ENCODE results near the gene RAD51B. TPM values are rescaled to one million over a fixed set of nuclear protein-coding genes. Genes with fewer than 3 reads are reported as not detected.

RAD51B gene
- total and polyA plus RNA-seq, 9 of the 15 experiments (the other 6 are each of a cell fraction or from before 2014, with no cell fraction given), result 8.5 to 17.3 (median 11.3) TPM

GRCh38 chr14:68391311-68392014, 571.9 kb downstream of the RAD51B start:
- no peaks in the 10 kb centered on the region for H3K9me1 ChIP-seq (ENCODE audit: control insufficient read depth, insufficient read depth, low read length)
- in situ Hi-C loops (cut with MboI) (no loop called here), intact Hi-C loops (cut with micrococcal nuclease) (no loop called here)
- no peaks in the 10 kb centered on the region for H4K20me1 ChIP-seq (replicated peaks; ENCODE audit: control insufficient read depth, insufficient read depth, low read length)
- H3K79me2 ChIP-seq (ENCODE audit: control insufficient read depth, insufficient read depth, low read length), result no peaks in the 10 kb centered on the region
- BruUV-seq (replicated peaks), result no TSS peak
- ChIA-PET CTCF (ENCODE audit: low intra/inter-chr PET ratio) (no interaction called here), POLR2A (interaction anchor here (0.7 to 1.3 kb wide), 3 partner anchors 9 to 86 kb away, joined by 3 read pairs; no protein-coding TSS in a partner anchor)
- no peak for ATAC-seq
- no peak for DNase-seq (ENCODE audit: extremely low read depth in 1 of 4, low spot score in 3 of 4)
- 50% methylated on average over 4 of the region's 4 CpGs for WGBS (ENCODE audit: insufficient coverage, low coverage, missing lambda C conversion rate)
- no peak overlapping the region for H3K4me2 ChIP-seq (ENCODE audit: insufficient read depth, low read length)
- no peaks in the 10 kb centered on the region for H3K9me3 ChIP-seq (replicated peaks; ENCODE audit: control insufficient read depth, insufficient read depth, low read depth, low read length)
- no peaks in the 10 kb centered on the region for H3K36me3 ChIP-seq (ENCODE audit: control insufficient read depth, insufficient read depth, low read length)
- no peak overlapping the region for H3K4me3 ChIP-seq
- no peak overlapping the region for H3K27ac ChIP-seq (ENCODE audit: extremely low read depth, low read depth, low read length)
- no peaks in the 10 kb centered on the region for H3K4me1 ChIP-seq (replicated peaks in 1 of 2; ENCODE audit: control insufficient read depth in 2 of 2, insufficient read depth in 2 of 2, low read length in 2 of 2)
- no peak for FAIRE-seq
- H3K9ac ChIP-seq (ENCODE audit: insufficient read depth in 1 of 2, low read depth in 2 of 2, low read length in 2 of 2), result no peak overlapping the region
- H3K27me3 ChIP-seq (ENCODE audit: control insufficient read depth in 2 of 2, insufficient read depth in 2 of 2, low read length in 2 of 2), result no peaks in the 10 kb centered on the region
- H2AFZ ChIP-seq (ENCODE audit: low read depth, low read length), result no peak overlapping the region
- TF ChIP-seq, protein P1, sequence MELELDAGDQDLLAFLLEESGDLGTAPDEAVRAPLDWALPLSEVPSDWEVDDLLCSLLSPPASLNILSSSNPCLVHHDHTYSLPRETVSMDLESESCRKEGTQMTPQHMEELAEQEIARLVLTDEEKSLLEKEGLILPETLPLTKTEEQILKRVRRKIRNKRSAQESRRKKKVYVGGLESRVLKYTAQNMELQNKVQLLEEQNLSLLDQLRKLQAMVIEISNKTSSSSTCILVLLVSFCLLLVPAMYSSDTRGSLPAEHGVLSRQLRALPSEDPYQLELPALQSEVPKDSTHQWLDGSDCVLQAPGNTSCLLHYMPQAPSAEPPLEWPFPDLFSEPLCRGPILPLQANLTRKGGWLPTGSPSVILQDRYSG (tag; conservative IDR thresholded peaks at IDR 0.05; ENCODE audit: low read depth), result no peak
- no peak for TF ChIP-seq SRSF3 (IDR thresholded peaks at IDR 0.05; ENCODE audit: insufficient read depth, low read length)
- no peak for TF ChIP-seq SMARCB1 (IDR thresholded peaks at IDR 0.05; ENCODE audit: insufficient read length, low read depth)
- TF ChIP-seq SLC30A9 (CRISPR knock-in tag; IDR thresholded peaks at IDR 0.05), result no peak
- TF ChIP-seq, protein P2, sequence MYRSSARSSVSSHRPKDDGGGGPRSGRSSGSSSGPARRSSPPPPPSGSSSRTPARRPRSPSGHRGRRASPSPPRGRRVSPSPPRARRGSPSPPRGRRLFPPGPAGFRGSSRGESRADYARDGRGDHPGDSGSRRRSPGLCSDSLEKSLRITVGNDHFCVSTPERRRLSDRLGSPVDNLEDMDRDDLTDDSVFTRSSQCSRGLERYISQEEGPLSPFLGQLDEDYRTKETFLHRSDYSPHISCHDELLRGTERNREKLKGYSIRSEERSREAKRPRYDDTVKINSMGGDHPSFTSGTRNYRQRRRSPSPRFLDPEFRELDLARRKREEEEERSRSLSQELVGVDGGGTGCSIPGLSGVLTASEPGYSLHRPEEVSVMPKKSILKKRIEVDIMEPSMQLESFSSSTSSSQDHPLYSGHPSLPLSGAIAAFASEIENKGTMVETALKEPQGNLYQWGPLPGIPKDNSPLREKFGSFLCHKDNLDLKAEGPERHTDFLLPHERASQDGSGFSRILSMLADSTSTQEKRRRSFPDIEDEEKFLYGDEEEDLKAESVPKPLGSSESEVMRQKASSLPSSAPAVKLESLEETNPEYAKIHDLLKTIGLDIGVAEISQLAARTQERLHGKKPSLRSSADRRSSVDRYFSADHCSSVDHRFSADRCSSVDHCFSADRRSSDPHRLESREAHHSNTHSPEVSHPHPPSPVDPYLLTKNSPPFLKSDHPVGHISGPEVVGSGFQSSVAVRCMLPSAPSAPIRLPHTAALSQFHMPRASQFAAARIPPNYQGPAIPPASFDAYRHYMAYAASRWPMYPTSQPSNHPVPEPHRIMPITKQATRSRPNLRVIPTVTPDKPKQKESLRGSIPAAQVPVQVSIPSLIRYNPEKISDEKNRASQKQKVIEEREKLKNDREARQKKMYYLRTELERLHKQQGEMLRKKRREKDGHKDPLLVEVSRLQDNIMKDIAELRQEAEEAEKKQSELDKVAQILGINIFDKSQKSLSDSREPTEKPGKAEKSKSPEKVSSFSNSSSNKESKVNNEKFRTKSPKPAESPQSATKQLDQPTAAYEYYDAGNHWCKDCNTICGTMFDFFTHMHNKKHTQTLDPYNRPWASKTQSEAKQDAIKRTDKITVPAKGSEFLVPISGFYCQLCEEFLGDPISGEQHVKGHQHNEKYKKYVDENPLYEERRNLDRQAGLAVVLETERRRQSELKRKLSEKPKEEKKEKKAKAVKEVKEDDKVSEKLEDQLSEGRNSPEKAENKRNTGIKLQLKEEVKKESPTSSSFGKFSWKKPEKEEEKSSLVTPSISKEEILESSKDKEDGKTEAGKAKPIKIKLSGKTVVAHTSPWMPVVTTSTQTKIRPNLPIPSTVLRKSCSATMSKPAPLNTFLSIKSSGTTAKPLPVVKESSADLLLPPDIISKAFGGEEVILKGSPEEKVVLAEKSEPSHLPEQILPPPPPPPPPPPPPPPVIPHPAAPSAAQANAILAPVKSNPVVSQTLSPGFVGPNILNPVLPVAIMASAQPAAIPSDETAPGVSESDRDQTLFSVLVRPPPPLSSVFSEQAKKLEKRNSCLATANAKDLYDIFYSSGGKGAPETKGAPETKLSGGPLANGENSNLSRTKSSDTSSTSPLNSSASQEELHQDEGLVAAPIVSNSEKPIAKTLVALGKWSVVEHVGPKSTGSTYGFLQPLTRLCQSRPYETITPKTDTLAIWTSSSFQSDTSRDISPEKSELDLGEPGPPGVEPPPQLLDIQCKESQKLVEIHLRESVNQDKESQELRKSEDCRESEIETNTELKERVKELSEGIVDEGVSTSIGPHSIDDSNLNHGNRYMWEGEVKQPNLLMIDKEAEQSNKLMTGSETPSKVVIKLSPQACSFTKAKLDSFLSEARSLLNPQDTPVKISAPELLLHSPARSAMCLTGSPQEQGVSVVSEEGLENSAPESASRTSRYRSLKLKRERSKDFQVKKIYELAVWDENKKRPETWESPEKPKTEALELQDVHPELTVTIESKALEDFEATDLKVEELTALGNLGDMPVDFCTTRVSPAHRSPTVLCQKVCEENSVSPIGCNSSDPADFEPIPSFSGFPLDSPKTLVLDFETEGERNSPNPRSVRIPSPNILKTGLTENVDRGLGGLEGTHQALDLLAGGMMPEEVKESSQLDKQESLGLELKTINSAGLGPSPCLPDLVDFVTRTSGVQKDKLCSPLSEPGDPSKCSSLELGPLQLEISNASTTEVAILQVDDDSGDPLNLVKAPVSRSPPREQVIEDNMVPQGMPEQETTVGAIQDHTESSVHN (IDR thresholded peaks at IDR 0.05; ENCODE audit: borderline replicate concordance in 1 of 2, low read depth in 1 of 2), result no peak
- TF ChIP-seq RBM14 (IDR thresholded peaks at IDR 0.05; ENCODE audit: borderline replicate concordance, insufficient read depth, low read depth, low read length), result no peak
- no peak for TF ChIP-seq TAF9B (IDR thresholded peaks at IDR 0.05; ENCODE audit: partially characterized antibody)
- TF ChIP-seq NFIX (CRISPR knock-in tag; IDR thresholded peaks at IDR 0.05; ENCODE audit: low read depth), result no peak
- TF ChIP-seq RBM34 (IDR thresholded peaks at IDR 0.05; ENCODE audit: borderline replicate concordance, insufficient read depth, low read length), result no peak
- no peak for TF ChIP-seq GTF2B (IDR thresholded peaks at IDR 0.05; ENCODE audit: extremely low read depth, insufficient read length)
- no peak for TF ChIP-seq SMAD3 (CRISPR knock-in tag; conservative IDR thresholded peaks at IDR 0.05)

Data from K562 (cell line).